Nephron progenitor cell (in vitro differentiated cells): ENCODE results near the gene KCNQ4.

ENCODE experiments used
- DNase-seq: peaks from one replicate; pipeline ENCODE4 v3.0.0; 2021
- H3K27ac Mint-ChIP-seq: 2 replicates; pipeline ENCODE4 v1.8.0; 2021; ENCODE audit warnings: mild to moderate bottlenecking, moderate library complexity, mixed read lengths
- H3K27me3 Mint-ChIP-seq: 2 replicates; pipeline ENCODE4 v1.8.0; 2021; ENCODE audit warnings: mild to moderate bottlenecking, low read depth, mixed read lengths; ENCODE audit not compliant: poor library complexity
- H3K36me3 Mint-ChIP-seq: 2 replicates; pipeline ENCODE4 v1.8.0; 2021; ENCODE audit warnings: low read depth, mixed read lengths
- H3K4me1 Mint-ChIP-seq: 2 replicates; pipeline ENCODE4 v1.8.0; 2021; ENCODE audit warnings: mixed read lengths
- H3K4me3 Mint-ChIP-seq: 2 replicates; pipeline ENCODE4 v1.8.0; 2021; ENCODE audit warnings: mild to moderate bottlenecking, moderate library complexity, mixed read lengths
- H3K9me3 Mint-ChIP-seq: 2 replicates; pipeline ENCODE4 v1.8.0; 2021; ENCODE audit warnings: mild to moderate bottlenecking, moderate library complexity, mixed read lengths
- CTCF ChIP-seq: fragments of 200-600 bp; sonication (generic); IDR thresholded peaks from 2 replicates; pipeline ENCODE4 v1.5.0; 2021; ENCODE audit warnings: antibody characterized with exemption

KCNQ4 gene

GRCh38 chr1:40818264-40818961 lies 34.8 kb downstream of the KCNQ4 start:
- no peaks in the 10 kb centered on the region for H3K36me3 Mint-ChIP-seq
- H3K27me3 Mint-ChIP-seq: peaks cover 22% of the 10 kb centered on the region
- DNase-seq: peak; percentile 91
- H3K4me1 Mint-ChIP-seq: peaks cover 52% of the 10 kb centered on the region
- H3K27ac Mint-ChIP-seq: no peak overlapping the region
- no peaks in the 10 kb centered on the region for H3K9me3 Mint-ChIP-seq
- peak overlapping the region; percentile 69 for H3K4me3 Mint-ChIP-seq
- no peak for TF ChIP-seq CTCF

GRCh38 chr1:40819101-40819500 lies 35.5 kb downstream of the KCNQ4 start:
- no peaks in the 10 kb centered on the region for H3K36me3 Mint-ChIP-seq
- no peak for DNase-seq
- no peaks in the 10 kb centered on the region for H3K9me3 Mint-ChIP-seq
- peaks cover 22% of the 10 kb centered on the region for H3K27me3 Mint-ChIP-seq
- peaks cover 53% of the 10 kb centered on the region for H3K4me1 Mint-ChIP-seq
- H3K27ac Mint-ChIP-seq: no peak overlapping the region
- TF ChIP-seq CTCF: no peak
- H3K4me3 Mint-ChIP-seq: peak overlapping the region; percentile 69

- TF ChIP-seq CTCF: no peak
- peaks cover 65% of the 10 kb centered on the region for H3K4me1 Mint-ChIP-seq
- H3K9me3 Mint-ChIP-seq: no peaks in the 10 kb centered on the region
- no peak overlapping the region for H3K27ac Mint-ChIP-seq
- DNase-seq: no peak
- no peaks in the 10 kb centered on the region for H3K36me3 Mint-ChIP-seq
- peaks cover 21% of the 10 kb centered on the region for H3K27me3 Mint-ChIP-seq
- no peak overlapping the region for H3K4me3 Mint-ChIP-seq
Observed at GRCh38 chr1:40820251-40820797, 36.7 kb downstream of the KCNQ4 start.

GRCh38 chr1:40820911-40821693 lies 37.5 kb downstream of the KCNQ4 start:
- DNase-seq: no peak
- no peaks in the 10 kb centered on the region for H3K9me3 Mint-ChIP-seq
- TF ChIP-seq CTCF: no peak
- H3K27ac Mint-ChIP-seq: no peak overlapping the region
- peaks cover 21% of the 10 kb centered on the region for H3K27me3 Mint-ChIP-seq
- no peak overlapping the region for H3K4me3 Mint-ChIP-seq
- H3K4me1 Mint-ChIP-seq: peaks cover 66% of the 10 kb centered on the region
- no peaks in the 10 kb centered on the region for H3K36me3 Mint-ChIP-seq

- H3K27ac Mint-ChIP-seq: peak overlapping the region; percentile 67
- peaks cover 62% of the 10 kb centered on the region for H3K4me1 Mint-ChIP-seq
- no peaks in the 10 kb centered on the region for H3K36me3 Mint-ChIP-seq
- H3K4me3 Mint-ChIP-seq: no peak overlapping the region
- H3K9me3 Mint-ChIP-seq: no peaks in the 10 kb centered on the region
- peaks cover 14% of the 10 kb centered on the region for H3K27me3 Mint-ChIP-seq
- DNase-seq: no peak
- no peak for TF ChIP-seq CTCF
Observed at GRCh38 chr1:40822890-40823289, 39.3 kb downstream of the KCNQ4 start.
